K562 (cell line): ENCODE data around the gene AKAP13.

Source experiments
- NR1H2 ChIP-seq: sonication (generic); formaldehyde crosslinking; IDR thresholded peaks from 2 replicates; pipeline ENCODE4 v1.4.0; 2020; ENCODE audit warnings: mild to moderate bottlenecking, missing genetic modification reagents
- SMC3 ChIP-seq: conservative IDR thresholded peaks from 2 replicates; pipeline ENCODE4 v1.6.1; 2011; ENCODE audit warnings: low read depth, low read length, improper control_type of control experiment; ENCODE audit not compliant: insufficient read depth

- TF ChIP-seq NR1H2 (CRISPR knock-in tag) (no peak), SMC3 (no peak)
These were observed 25.5 kb upstream of the AKAP13 start for GRCh38 chr15:85354948-85355347.
